Endothelial cell of umbilical vein (primary cell): Measurements from ENCODE around the gene ATP1B2. TPM values are rescaled to one million over a fixed set of nuclear protein-coding genes. Genes with fewer than 3 reads are reported as not detected.

ENCODE experiments used
- BruUV-seq: library from RNA; stranded (reverse); fragments of 400-500 nt; replicated peaks from 2 replicates; lab custom pipeline; 2021; lab: Mats Ljungman, UMichigan
- CTCF ChIA-PET: fragments of 300-600, 350-600 bp; sonication (Branson Sonifier 250); formaldehyde crosslinking; loops from one replicate; lab custom pipeline; 2021; ENCODE audit warnings: antibody characterized with exemption, inconsistent platforms; lab: Charles Lee
- POLR2A ChIA-PET: fragments of 300-600, 350-600 bp; sonication (Branson Sonifier 250); formaldehyde crosslinking; loops from one replicate; lab custom pipeline; 2021; ENCODE audit warnings: antibody characterized with exemption, inconsistent platforms; lab: Charles Lee
- DNase-seq: peaks from one replicate; pipeline ENCODE4 v3.0.0-alpha.2; 2011; ENCODE audit warnings: low read depth, low spot score
- FAIRE-seq: peaks from 2 replicates; lab custom pipeline; 2011; peaks lifted over from hg19 to GRCh38; lab: Jason Lieb, UNC
- H2AFZ ChIP-seq: 2 replicates; pipeline ENCODE4 v1.6.0; 2012; ENCODE audit warnings: low read depth, low read length, control low read depth, inconsistent platforms
- H3K27ac ChIP-seq: 2 replicates; pipeline ENCODE4 v1.5.1; 2011; ENCODE audit warnings: low read depth, mild to moderate bottlenecking, control low read depth, low read length, moderate library complexity; ENCODE audit not compliant: insufficient read depth
- H3K27me3 ChIP-seq, 2 experiments: 2 replicates each; pipeline versions ENCODE4 v1.6.0 to v1.6.1; 2011; ENCODE audit warnings: low read length in 2 of 2, mixed read lengths in 1 of 2; ENCODE audit not compliant: control insufficient read depth in 2 of 2, insufficient read depth in 2 of 2
- H3K36me3 ChIP-seq, 2 experiments: 2 replicates in 1 of 2; 3 replicates in 1 of 2; pipeline ENCODE4 v1.5.1; 2011; ENCODE audit warnings: low read length in 2 of 2, mild to moderate bottlenecking in 1 of 2, moderate library complexity in 1 of 2; ENCODE audit not compliant: control insufficient read depth in 2 of 2, insufficient read depth in 2 of 2; ENCODE audit errors: extremely low read depth in 1 of 2
- H3K4me1 ChIP-seq: 3 replicates; pipeline ENCODE4 v1.5.1; 2011; ENCODE audit warnings: mild to moderate bottlenecking, low read length; ENCODE audit not compliant: control insufficient read depth, insufficient read depth; ENCODE audit errors: extremely low read depth
- H3K4me2 ChIP-seq: 2 replicates; pipeline ENCODE4 v1.6.1; 2011; ENCODE audit warnings: low read length, control low read depth, mixed read lengths; ENCODE audit not compliant: insufficient read depth
- H3K4me3 ChIP-seq, 3 experiments: fragments of 200-600 bp in 1 of 3; sonication (generic), shearing (Covaris generic) in 1 of 3; replicated peaks in 1 of 3; 2 replicates each; pipeline ENCODE4 v1.5.1; 2011 to 2016; ENCODE audit warnings: control low read depth in 3 of 3, low read length in 3 of 3, mild to moderate bottlenecking in 2 of 3, inconsistent platforms in 1 of 3, low read depth in 1 of 3, moderate library complexity in 1 of 3; ENCODE audit not compliant: insufficient read depth in 1 of 3
- H3K79me2 ChIP-seq: 2 replicates; pipeline ENCODE4 v1.6.0; 2012; ENCODE audit warnings: low read length, inconsistent platforms; ENCODE audit not compliant: control insufficient read depth, insufficient read depth
- H3K9ac ChIP-seq: replicated peaks from 2 replicates; pipeline ENCODE3; 2011; ENCODE audit warnings: low read length, control low read depth; ENCODE audit not compliant: insufficient read depth; ENCODE audit errors: extremely low read depth
- H3K9me1 ChIP-seq: replicated peaks from 3 replicates; pipeline ENCODE4 v1.6.0; 2011; ENCODE audit warnings: mild to moderate bottlenecking, low read length; ENCODE audit not compliant: control insufficient read depth, insufficient read depth; ENCODE audit errors: extremely low read depth
- H3K9me3 ChIP-seq: replicated peaks from 2 replicates; pipeline ENCODE4 v1.5.1; 2012; ENCODE audit warnings: low read length, inconsistent platforms; ENCODE audit not compliant: control insufficient read depth, insufficient read depth
- H4K20me1 ChIP-seq: replicated peaks from 2 replicates; pipeline ENCODE3; 2011; ENCODE audit warnings: mild to moderate bottlenecking, low read length; ENCODE audit not compliant: control insufficient read depth, insufficient read depth; ENCODE audit errors: extremely low read depth
- CTCF ChIP-seq, 2 donors: IDR thresholded peaks; 1 replicate in 1 of 2; 2 replicates in 1 of 2; pipeline ENCODE4 v1.5.1; 2011; ENCODE audit warnings: low read length in 2 of 2, mild to moderate bottlenecking in 2 of 2, moderate library complexity in 2 of 2, control low read depth in 1 of 2, inconsistent platforms in 1 of 2, low read depth in 1 of 2; ENCODE audit not compliant: insufficient read depth in 1 of 2; ENCODE audit errors: extremely low read depth in 1 of 2
- EZH2 ChIP-seq: IDR thresholded peaks from 2 replicates; pipeline ENCODE4 v1.6.1; 2012; ENCODE audit warnings: borderline replicate concordance, low read depth, mild to moderate bottlenecking, moderate library complexity, low read length, inconsistent platforms; ENCODE audit not compliant: severe bottlenecking
- FOS ChIP-seq: IDR thresholded peaks from 2 replicates; pipeline ENCODE4 v1.6.1; 2011; ENCODE audit warnings: mild to moderate bottlenecking, low read length, moderate library complexity, borderline replicate concordance; ENCODE audit not compliant: insufficient read depth
- GATA2 ChIP-seq: IDR thresholded peaks from 2 replicates; pipeline ENCODE4 v1.7.0; 2011; ENCODE audit warnings: low read depth, mild to moderate bottlenecking, moderate library complexity, mixed read lengths, low read length; ENCODE audit not compliant: insufficient read length, insufficient read depth
- JUN ChIP-seq: IDR thresholded peaks from 2 replicates; pipeline ENCODE4 v1.6.1; 2011; ENCODE audit warnings: borderline replicate concordance, low read depth; ENCODE audit not compliant: insufficient read length, insufficient read depth
- MYC ChIP-seq: IDR thresholded peaks from one replicate; pipeline ENCODE4 v1.6.1; 2011; ENCODE audit warnings: mild to moderate bottlenecking, low read depth, low read length
- POLR2A ChIP-seq: IDR thresholded peaks from 2 replicates; pipeline ENCODE4 v1.6.1; 2012; ENCODE audit warnings: low read depth, mild to moderate bottlenecking, control low read depth, low read length
- POLR2AphosphoS5 ChIP-seq: IDR thresholded peaks from 2 replicates; pipeline ENCODE4 v1.6.1; 2012; ENCODE audit warnings: low read depth, mild to moderate bottlenecking, control low read depth, low read length, moderate library complexity; ENCODE audit not compliant: insufficient read depth
- dilution Hi-C: fragments of 300-500 bp; cut with MboI; formaldehyde crosslinking; loops from one replicate; pipeline ENCODE4 v1.15.0; 2019; ENCODE audit warnings: low sequenced_read_pairs; ENCODE audit not compliant: extremely low pct_ligation_motif_present
- intact Hi-C: fragments of 100-400 bp; cut with micrococcal nuclease; formaldehyde crosslinking; loops from one replicate; pipeline ENCODE4 v1.10.0; 2022
- polyA plus RNA-seq, 4 experiments: library from polyadenylated mRNA; depleted of rRNA in 3 of 4; stranded (reverse) in 3 of 4; unstranded in 1 of 4; fragments of >200 nt; gene quantifications; 2 replicates each; pipeline versions ENCODE4 v1.2.1 to v1.2.3, GENCODE V29; 2011 to 2012; ENCODE audit warnings: missing spikeins in 1 of 4
- total RNA-seq: library from RNA; stranded (reverse); gene quantifications from 2 replicates; pipeline ENCODE4 v1.2.3, GENCODE V29; 2021
- TF ChIP-seq, protein P1 (sequence below): IDR thresholded peaks from 2 replicates; pipeline ENCODE4 v1.6.1; 2011; ENCODE audit not compliant: insufficient read depth, insufficient read length

The ATP1B2 gene
- total and polyA plus RNA-seq, 2 donors (not counting 3 experiments of a cell fraction or from before 2014, with no cell fraction given): 0.06 TPM; not detected in 1

DNA sequence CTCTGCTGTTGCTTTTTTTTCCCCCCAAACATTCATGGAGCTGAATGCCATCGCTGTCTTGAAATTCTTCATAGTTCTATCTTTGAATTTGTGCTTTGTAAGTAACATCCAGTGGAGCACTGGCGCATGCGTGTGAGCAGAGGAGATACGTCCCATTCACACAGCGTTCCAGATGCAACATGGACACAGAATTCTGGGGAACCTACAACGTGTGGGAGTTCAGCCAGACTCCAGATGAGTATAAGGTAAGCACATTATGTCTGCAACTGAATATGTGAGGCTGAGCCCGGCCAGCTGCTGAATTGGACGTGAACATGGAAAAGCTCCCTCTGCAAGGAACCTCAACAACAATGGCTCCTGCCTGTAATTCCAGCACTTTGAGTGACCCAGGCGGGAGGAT is 4.3 kb upstream of the ATP1B2 start:
- FAIRE-seq (no peak), DNase-seq (no peak)
- BruUV-seq: no TSS peak
- Histone ChIP-seq H3K9me3 (no peaks in the 10 kb centered on the region), H4K20me1 (no peaks in the 10 kb centered on the region), H3K27me3 (peaks cover 11 to 15% of the 10 kb centered on the region in 2 experiments), H3K9me1 (no peaks in the 10 kb centered on the region), H3K4me3 (no peak overlapping the region), H3K79me2 (no peaks in the 10 kb centered on the region), H3K4me1 (no peaks in the 10 kb centered on the region), H3K27ac (no peak overlapping the region), H3K9ac (no peak overlapping the region), H2AFZ (no peak overlapping the region), H3K36me3 (no peaks in the 10 kb centered on the region), H3K4me2 (no peak overlapping the region)
- TF ChIP-seq POLR2AphosphoS5: no peak
- TF ChIP-seq JUN: no peak
- no peak for TF ChIP-seq EZH2
- TF ChIP-seq CTCF (IDR thresholded peaks at IDR 0.05; ENCODE audit: extremely low read depth in 1 of 2, insufficient read depth in 1 of 2, low read depth in 1 of 2, low read length in 2 of 2): no peak
- no peak for TF ChIP-seq POLR2A
- TF ChIP-seq MYC: no peak
- no peak for TF ChIP-seq FOS
- TF ChIP-seq, protein P1, sequence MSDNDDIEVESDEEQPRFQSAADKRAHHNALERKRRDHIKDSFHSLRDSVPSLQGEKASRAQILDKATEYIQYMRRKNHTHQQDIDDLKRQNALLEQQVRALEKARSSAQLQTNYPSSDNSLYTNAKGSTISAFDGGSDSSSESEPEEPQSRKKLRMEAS: no peak
- no peak for TF ChIP-seq GATA2
- ChIA-PET POLR2A (no interaction called here), CTCF (interaction anchor here (1.2 kb wide), 1 partner anchor 41 kb away, joined by 4 read pairs; the partner anchor contains the start of genes TP53 and WRAP53)
- intact Hi-C loops: no loop called here
- dilution Hi-C loops: no loop called here
